ENCODE measurements around the gene NR2C1.

- TF ChIP-seq, protein P1, sequence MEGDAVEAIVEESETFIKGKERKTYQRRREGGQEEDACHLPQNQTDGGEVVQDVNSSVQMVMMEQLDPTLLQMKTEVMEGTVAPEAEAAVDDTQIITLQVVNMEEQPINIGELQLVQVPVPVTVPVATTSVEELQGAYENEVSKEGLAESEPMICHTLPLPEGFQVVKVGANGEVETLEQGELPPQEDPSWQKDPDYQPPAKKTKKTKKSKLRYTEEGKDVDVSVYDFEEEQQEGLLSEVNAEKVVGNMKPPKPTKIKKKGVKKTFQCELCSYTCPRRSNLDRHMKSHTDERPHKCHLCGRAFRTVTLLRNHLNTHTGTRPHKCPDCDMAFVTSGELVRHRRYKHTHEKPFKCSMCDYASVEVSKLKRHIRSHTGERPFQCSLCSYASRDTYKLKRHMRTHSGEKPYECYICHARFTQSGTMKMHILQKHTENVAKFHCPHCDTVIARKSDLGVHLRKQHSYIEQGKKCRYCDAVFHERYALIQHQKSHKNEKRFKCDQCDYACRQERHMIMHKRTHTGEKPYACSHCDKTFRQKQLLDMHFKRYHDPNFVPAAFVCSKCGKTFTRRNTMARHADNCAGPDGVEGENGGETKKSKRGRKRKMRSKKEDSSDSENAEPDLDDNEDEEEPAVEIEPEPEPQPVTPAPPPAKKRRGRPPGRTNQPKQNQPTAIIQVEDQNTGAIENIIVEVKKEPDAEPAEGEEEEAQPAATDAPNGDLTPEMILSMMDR (IDR thresholded peaks at IDR 0.05; ENCODE audit: insufficient read depth, low read length, poor library complexity, severe bottlenecking) = no peak
- no peak for TF ChIP-seq EZH2phosphoT487 (conservative IDR thresholded peaks at IDR 0.05; ENCODE audit: low read length)
These were observed 75.7 kb downstream of the NR2C1 start for GRCh38 chr12:94997726-94998125.
